GM12878 (cell line): ENCODE results near the gene MAT2B. TPM values are rescaled to one million over a fixed set of nuclear protein-coding genes. Genes with fewer than 3 reads are reported as not detected.
A peak's percentile ranks its signal among the peaks of the same experiment; 100 is the strongest.

Source experiments
- ATAC-seq: fragments of 200-7000 bp; cut with Tn5 transposase; 3 replicates; pipeline ENCODE4 v1.9.1; 2020; ENCODE audit warnings: mild to moderate bottlenecking, moderate library complexity
- BruUV-seq: library from RNA; stranded (reverse); fragments of 400-500 nt; replicated peaks from 2 replicates; lab custom pipeline; 2021; lab: Mats Ljungman, UMichigan
- CTCF ChIA-PET: fragments of 300-600 bp; sonication (Branson Sonifier 250); formaldehyde crosslinking; extraction: SDS; loops from one replicate; lab custom pipeline; 2021; ENCODE audit warnings: inconsistent platforms; lab: Yijun Ruan, JAX
- POLR2A ChIA-PET: fragments of 350-600 bp; formaldehyde crosslinking; extraction: SDS; loops from one replicate; lab custom pipeline; 2021; ENCODE audit warnings: inconsistent platforms; lab: Charles Lee
- RAD21 ChIA-PET: fragments of 300-600 bp; sonication (Branson Sonifier 250); formaldehyde crosslinking; loops from one replicate; lab custom pipeline; 2023; ENCODE audit warnings: antibody characterized with exemption; ENCODE audit not compliant: unreplicated experiment; lab: Charles Lee
- SMC1A ChIA-PET: fragments of 300-600 bp; sonication (Branson Sonifier 250); formaldehyde crosslinking; loops from one replicate; lab custom pipeline; 2023; ENCODE audit not compliant: unreplicated experiment, uncharacterized antibody; lab: Charles Lee
- DNase-seq: peaks from one replicate; pipeline ENCODE4 v3.0.0-alpha.2; 2011; ENCODE audit warnings: low read depth, low spot score
- FAIRE-seq: peaks from 3 replicates; lab custom pipeline; 2011; peaks lifted over from hg19 to GRCh38; lab: Jason Lieb, UNC
- H2AFZ ChIP-seq: 2 replicates; pipeline ENCODE4 v1.6.0; 2011; ENCODE audit warnings: low read depth, low read length, control low read depth; ENCODE audit not compliant: control insufficient read depth
- H3K27ac ChIP-seq: 2 replicates; pipeline ENCODE4 v1.5.1; 2011; ENCODE audit warnings: control low read depth; ENCODE audit not compliant: control insufficient read depth, insufficient read depth
- H3K27me3 ChIP-seq, 2 experiments: replicated peaks in 1 of 2; 2 replicates each; pipeline versions ENCODE4 v1.6.0 to v1.6.1; 2011; ENCODE audit warnings: low read length in 1 of 2; ENCODE audit not compliant: control insufficient read depth in 2 of 2, insufficient read depth in 2 of 2
- H3K36me3 ChIP-seq, 2 experiments: 2 replicates each; pipeline ENCODE4 v1.5.1; 2011; ENCODE audit warnings: low read length in 1 of 2; ENCODE audit not compliant: control insufficient read depth in 2 of 2, insufficient read depth in 2 of 2
- H3K4me1 ChIP-seq: 2 replicates; pipeline ENCODE4 v1.6.1; 2011; ENCODE audit warnings: mild to moderate bottlenecking, low read length, moderate library complexity, mixed read lengths; ENCODE audit not compliant: control insufficient read depth, insufficient read depth
- H3K4me2 ChIP-seq: 2 replicates; pipeline ENCODE4 v1.6.0; 2011; ENCODE audit warnings: control low read depth; ENCODE audit not compliant: control insufficient read depth, insufficient read depth
- H3K4me3 ChIP-seq: fragments of 200-600 bp; sonication (generic); 2 replicates; pipeline ENCODE4 v1.5.1; 2016
- H3K79me2 ChIP-seq: 2 replicates; pipeline ENCODE4 v1.6.0; 2011; ENCODE audit warnings: low read length; ENCODE audit not compliant: control insufficient read depth, insufficient read depth
- H3K9ac ChIP-seq: 2 replicates; pipeline ENCODE4 v1.8.0; 2011; ENCODE audit warnings: low read length, control low read depth, mixed read lengths; ENCODE audit not compliant: control insufficient read depth, insufficient read depth
- H3K9me3 ChIP-seq: replicated peaks from 3 replicates; pipeline ENCODE4 v1.5.1; 2011; ENCODE audit warnings: mild to moderate bottlenecking, low read length; ENCODE audit not compliant: control insufficient read depth, insufficient read depth
- H4K20me1 ChIP-seq: 2 replicates; pipeline ENCODE4 v1.6.0; 2011; ENCODE audit not compliant: control insufficient read depth, insufficient read depth
- ATF2 ChIP-seq: IDR thresholded peaks from 2 replicates; pipeline ENCODE4 v1.6.1; 2012; ENCODE audit warnings: low read length, inconsistent platforms
- BCL3 ChIP-seq: IDR thresholded peaks from 2 replicates; pipeline ENCODE4 v1.6.1; 2011; ENCODE audit warnings: borderline replicate concordance, low read depth, mild to moderate bottlenecking, moderate library complexity, low read length; ENCODE audit not compliant: insufficient read depth, poor library complexity, severe bottlenecking
- CBX3 ChIP-seq: fragments of 200-600 bp; sonication (generic); IDR thresholded peaks from 2 replicates; pipeline ENCODE4 v1.6.1; 2016; ENCODE audit warnings: low read depth, borderline replicate concordance
- CREB1 ChIP-seq: IDR thresholded peaks from 2 replicates; pipeline ENCODE4 v1.6.1; 2012; ENCODE audit warnings: low read depth, mild to moderate bottlenecking, inconsistent platforms
- HCFC1 ChIP-seq: fragments of 150-350 bp; IDR thresholded peaks from 2 replicates; pipeline ENCODE4 v1.6.1; 2014; ENCODE audit warnings: low read length
- IRF3 ChIP-seq: fragments of 450-650 bp; IDR thresholded peaks from 2 replicates; pipeline ENCODE4 v1.6.1; 2014; ENCODE audit warnings: mild to moderate bottlenecking
- JUND ChIP-seq: IDR thresholded peaks from 2 replicates; pipeline ENCODE4 v1.6.1; 2012; ENCODE audit warnings: low read depth, mild to moderate bottlenecking, low read length, improper control_type of control experiment, moderate library complexity
- KAT2A ChIP-seq: conservative IDR thresholded peaks from 2 replicates; pipeline ENCODE4 v1.6.1; 2011; ENCODE audit warnings: low read depth, low read length; ENCODE audit not compliant: control insufficient read depth
- NFYB ChIP-seq: IDR thresholded peaks from 2 replicates; pipeline ENCODE4 v1.6.1; 2011; ENCODE audit warnings: low read depth, mild to moderate bottlenecking, low read length, improper control_type of control experiment, moderate library complexity; ENCODE audit not compliant: insufficient read depth
- PBX3 ChIP-seq: IDR thresholded peaks from 2 replicates; pipeline ENCODE4 v1.6.1; 2011; ENCODE audit warnings: mild to moderate bottlenecking, low read depth, low read length, moderate library complexity; ENCODE audit not compliant: insufficient replicate concordance
- PML ChIP-seq: IDR thresholded peaks from 2 replicates; pipeline ENCODE4 v1.6.1; 2012; ENCODE audit warnings: low read length, inconsistent platforms
- POLR2AphosphoS5 ChIP-seq: IDR thresholded peaks from 2 replicates; pipeline ENCODE4 v1.6.1; 2011; ENCODE audit warnings: mild to moderate bottlenecking, low read length, inconsistent platforms
- RB1 ChIP-seq: fragments of 450-650 bp; formaldehyde crosslinking; IDR thresholded peaks from 2 replicates; pipeline ENCODE4 v1.6.1; 2017; ENCODE audit warnings: mild to moderate bottlenecking, borderline replicate concordance
- SMAD1 ChIP-seq: fragments of 450-650 bp; IDR thresholded peaks from 2 replicates; pipeline ENCODE4 v1.6.1; 2018; ENCODE audit warnings: mild to moderate bottlenecking, low read depth; ENCODE audit not compliant: partially characterized antibody
- TCF3 ChIP-seq: IDR thresholded peaks from 2 replicates; pipeline ENCODE4 v1.6.1; 2012; ENCODE audit warnings: low read depth, mild to moderate bottlenecking, low read length, borderline replicate concordance; ENCODE audit not compliant: insufficient read depth
- YY1 ChIP-seq: IDR thresholded peaks from 2 replicates; pipeline ENCODE4 v1.6.1; 2011; ENCODE audit warnings: low read depth, mild to moderate bottlenecking, low read length
- ZSCAN29 ChIP-seq: fragments of 450-650 bp; IDR thresholded peaks from 2 replicates; pipeline ENCODE4 v1.6.1; 2017; ENCODE audit warnings: mild to moderate bottlenecking, moderate library complexity
- WGBS: methylation state at CpG from one replicate; pipeline ENCODE4 v1.1.6; 2016; ENCODE audit warnings: low lambda C conversion rate; ENCODE audit not compliant: insufficient replicate concordance, insufficient coverage; ENCODE audit errors: missing lambda C conversion rate; 5-methylcytosine and 5-hydroxymethylcytosine counted together
- in situ Hi-C: fragments of 300-500 bp; cut with MboI; formaldehyde crosslinking; loops from 9 replicates; pipeline ENCODE4 v1.14.3; 2018; ENCODE audit warnings: mixed read lengths
- intact Hi-C: fragments of 100-400 bp; cut with micrococcal nuclease; formaldehyde crosslinking; loops from one replicate; pipeline ENCODE4 v1.14.2; 2022; ENCODE audit not compliant: unreplicated experiment
- polyA plus RNA-seq, 11 experiments: library from polyadenylated mRNA; depleted of rRNA in 4 of 11; unstranded in 6 of 11; stranded (reverse) in 5 of 11; fragments of >200 nt; fragmentation: Nextera tagmentation in 4 of 11; fragmentation: Illumina TruSeq in 1 of 11; extraction: Ambion mirVana in 4 of 11; extraction: Trizol in 1 of 11; gene quantifications; 1 replicate in 1 of 11; 2 replicates in 10 of 11; pipeline versions ENCODE4 v1.2.1 to v1.2.3, GENCODE V29; 2011 to 2016; ENCODE audit warnings: inconsistent platforms in 2 of 11, missing spikeins in 2 of 11, low read depth in 1 of 11
- total RNA-seq, 4 experiments: library from RNA; depleted of rRNA in 3 of 4; stranded (reverse); fragments of >200 nt in 3 of 4; fragmentation: Illumina TruSeq in 1 of 4; extraction: Trizol in 1 of 4; gene quantifications; 2 replicates each; pipeline versions ENCODE4 v1.2.1 to v1.2.3, GENCODE V29; 2013 to 2021

MAT2B gene
- total and polyA plus RNA-seq, 10 of the 15 experiments (the other 5 are each of a cell fraction or from before 2014, with no cell fraction given), result 43.2 to 122 (median 63.7) TPM

- TF ChIP-seq ZSCAN29 (peak; percentile 28; the same call in 1 of the 2 replicates), HCFC1 (no peak), YY1 (no peak), PML (no peak; the same call in 1 of the 2 replicates), NFYB (no peak), POLR2AphosphoS5 (no peak), TCF3 (no peak), KAT2A (no peak)
Observed at GRCh38 chr5:163504079-163504931, 1.1 kb upstream of the MAT2B start (continued).

- H4K20me1 ChIP-seq, result no peaks in the 10 kb centered on the region
- ChIA-PET CTCF (interaction anchor here (0.7 to 1.1 kb wide), 6 partner anchors 21 to 1177 kb away, joined by 3 to 9 read pairs (median 4); no protein-coding TSS in a partner anchor), POLR2A (interaction anchor here (0.6 to 4.6 kb wide), 8 partner anchors 32 to 68 kb away, joined by 3 to 61 read pairs (median 4); partner anchors contain the start of genes CCNG1, HMMR and NUDCD2), SMC1A (interaction anchor here (1.1 to 3.7 kb wide), 6 partner anchors 21 to 67 kb away, joined by 3 to 14 read pairs (median 4); partner anchors contain the start of gene HMMR), RAD21 (interaction anchor here (1.0 to 2.1 kb wide), 3 partner anchors 41 to 67 kb away, joined by 4 to 22 read pairs (median 8); partner anchors contain the start of genes CCNG1, HMMR and NUDCD2)
- peaks cover 3% of the 10 kb centered on the region; the same call in 1 of the 2 replicates for H3K4me1 ChIP-seq
- H3K9me3 ChIP-seq, result no peaks in the 10 kb centered on the region
- peak overlapping the region; percentile 84 for H3K4me3 ChIP-seq
- H3K79me2 ChIP-seq, result peaks cover 54% of the 10 kb centered on the region
- peak overlapping the region; percentile 22 for H2AFZ ChIP-seq
- in situ Hi-C loops (no loop called here), intact Hi-C loops (loop anchor here (1.0 to 5.0 kb wide), 3 partner anchors 45 to 408 kb away; partner anchors contain the start of genes CCNG1, HMMR and NUDCD2)
- H3K9ac ChIP-seq, result peak overlapping the region; percentile 93
- DNase-seq, result no peak
- H3K27ac ChIP-seq, result peak overlapping the region; percentile 43
- no peaks in the 10 kb centered on the region for H3K36me3 ChIP-seq
- ATAC-seq, result peak; percentile 9
- peak overlapping the region; percentile 93 for H3K4me2 ChIP-seq
- no peaks in the 10 kb centered on the region for H3K27me3 ChIP-seq
- TSS peak; percentile 98 for BruUV-seq
- FAIRE-seq, result no peak
- 0% methylated on average over 7 of the region's 7 CpGs for WGBS
- TF ChIP-seq CREB1 (no peak), RB1 (no peak), ATF2 (no peak), JUND (no peak), IRF3 (no peak), CBX3 (no peak), BCL3 (no peak), SMAD1 (peak; percentile 15), PBX3 (no peak)
Observed at GRCh38 chr5:163505049-163505367, 411 bp upstream of the MAT2B start.
